Smooth muscle cell of the brain vasculature (primary cell): ENCODE data around the gene PTPN5.
"Not testable (repeated sequence)": the region's sequence is repeated elsewhere in the genome, so short reads cannot be mapped to it uniquely, and the experiment has no call there.

ENCODE experiments used
- DNase-seq: peaks from one replicate; pipeline ENCODE4 v3.0.0-alpha.2; 2012; ENCODE audit warnings: low read depth, low spot score

PTPN5 gene

DNA sequence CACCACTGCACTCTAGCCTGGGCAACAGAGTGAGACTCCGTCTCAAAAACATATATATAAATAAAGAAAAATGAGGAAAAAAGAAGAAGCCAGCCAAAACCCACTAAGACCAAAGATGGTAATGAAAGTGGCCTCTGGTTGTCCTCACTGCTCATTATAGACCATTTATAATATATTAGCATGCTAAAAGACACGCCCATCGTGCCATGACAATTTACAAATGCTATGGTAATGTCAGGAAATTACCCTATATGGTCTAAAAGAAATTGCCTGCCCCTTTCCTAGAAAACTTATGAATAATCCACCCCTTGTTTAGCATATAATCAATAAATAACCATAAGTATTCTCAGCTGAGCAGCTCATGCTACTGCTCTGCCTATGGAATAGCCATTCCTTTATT lies 109.1 kb downstream of the PTPN5 start:
- DNase-seq: no peak

DNA sequence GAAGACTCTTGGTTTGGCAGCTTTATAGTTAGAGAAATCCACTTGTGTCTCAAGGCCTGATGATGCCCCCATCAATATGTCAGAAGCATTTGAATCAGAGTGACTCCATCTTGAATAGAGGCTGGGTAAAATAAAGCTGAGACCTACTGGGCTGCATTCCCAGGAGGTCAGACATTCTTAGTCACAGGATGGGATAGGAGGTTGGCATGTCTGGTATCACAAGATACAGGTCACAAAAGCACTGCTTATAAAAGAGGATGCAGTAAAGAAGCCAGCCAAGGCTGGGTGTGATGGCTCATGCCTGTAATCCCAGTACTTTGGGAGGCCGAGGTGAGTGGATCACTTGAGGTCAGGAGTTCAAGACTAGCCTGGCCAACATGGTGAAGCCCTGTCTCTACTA lies 109.6 kb downstream of the PTPN5 start:
- DNase-seq: not testable (repeated sequence)
